ENCODE measurements around the gene PCDHB8. TPM values are rescaled to one million over a fixed set of nuclear protein-coding genes. Genes with fewer than 3 reads are reported as not detected.
"Not testable (repeated sequence)": the region's sequence is repeated elsewhere in the genome, so short reads cannot be mapped to it uniquely, and the experiment has no call there.

Gene PCDHB8
- total RNA-seq, 1 experiment from 2014 or later, result not detected

DNA sequence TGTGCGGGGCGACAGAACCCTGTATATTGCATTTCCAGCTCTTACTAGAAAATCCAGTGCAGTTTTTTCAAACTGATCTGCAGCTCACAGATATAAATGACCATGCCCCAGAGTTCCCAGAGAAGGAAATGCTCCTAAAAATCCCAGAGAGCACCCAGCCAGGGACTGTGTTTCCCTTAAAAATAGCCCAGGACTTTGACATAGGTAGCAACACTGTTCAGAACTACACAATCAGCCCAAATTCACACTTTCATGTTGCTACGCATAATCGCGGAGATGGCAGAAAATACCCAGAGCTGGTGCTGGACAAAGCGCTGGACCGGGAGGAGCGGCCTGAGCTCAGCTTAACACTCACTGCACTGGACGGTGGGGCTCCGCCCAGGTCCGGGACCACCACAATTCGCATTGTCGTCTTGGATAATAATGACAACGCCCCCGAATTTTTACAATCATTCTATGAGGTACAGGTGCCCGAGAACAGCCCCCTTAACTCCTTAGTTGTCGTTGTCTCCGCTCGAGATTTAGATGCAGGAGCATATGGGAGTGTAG is 41.8 kb upstream of the PCDHB8 start:
- Histone ChIP-seq H3K9me2 (ENCODE audit: insufficient read depth) (no peaks in the 10 kb centered on the region), H3K9ac (ENCODE audit: low read length) (no peak overlapping the region), H3K4me1 (ENCODE audit: control insufficient read depth in 1 of 2, insufficient read depth in 2 of 2, low read length in 2 of 2) (no peaks in the 10 kb centered on the region), H3K27ac (ENCODE audit: low read depth, low read length) (no peak overlapping the region), H4K20me1 (ENCODE audit: insufficient read depth) (no peaks in the 10 kb centered on the region), H3K36me3 (ENCODE audit: control insufficient read depth in 1 of 2, insufficient read depth in 2 of 2, low read length in 2 of 2) (no peaks in the 10 kb centered on the region), H3K9me3 (ENCODE audit: control insufficient read depth in 1 of 2, insufficient read depth in 1 of 2, low read depth in 1 of 2, low read length in 2 of 2) (peaks cover 0 to 14% of the 10 kb centered on the region in 2 experiments; a peak in 2 of 4 replicates), H3K27me3 (ENCODE audit: insufficient read depth, low read length) (no peaks in the 10 kb centered on the region), H2AFZ (ENCODE audit: low read depth, low read length, poor library complexity, severe bottlenecking) (no peak overlapping the region), H3K4me2 (ENCODE audit: low read length) (no peak overlapping the region), H3K4me3 (replicated peaks in 1 of 2; ENCODE audit: low read depth in 1 of 2, low read length in 2 of 2) (no peak overlapping the region), H3K79me2 (ENCODE audit: insufficient read depth, low read length) (no peaks in the 10 kb centered on the region)
- no peak for DNase-seq (ENCODE audit: low read depth, low spot score)
- ChIA-PET CTCF (no interaction called here), RAD21 (ENCODE audit: low non-redundant PET in 1 of 2, low total read pairs in 2 of 2, uncharacterized antibody in 2 of 2, unreplicated experiment in 2 of 2) (no interaction called here), POLR2A (no interaction called here)
- TF ChIP-seq CEBPB (IDR thresholded peaks at IDR 0.05; ENCODE audit: low read depth) (no peak), RAD21 (IDR thresholded peaks at IDR 0.05; ENCODE audit: low read depth) (no peak)
- no TSS peak for BruUV-seq (replicated peaks)
- ATAC-seq, result no peak
- intact Hi-C loops (cut with micrococcal nuclease), result no loop called here

DNA sequence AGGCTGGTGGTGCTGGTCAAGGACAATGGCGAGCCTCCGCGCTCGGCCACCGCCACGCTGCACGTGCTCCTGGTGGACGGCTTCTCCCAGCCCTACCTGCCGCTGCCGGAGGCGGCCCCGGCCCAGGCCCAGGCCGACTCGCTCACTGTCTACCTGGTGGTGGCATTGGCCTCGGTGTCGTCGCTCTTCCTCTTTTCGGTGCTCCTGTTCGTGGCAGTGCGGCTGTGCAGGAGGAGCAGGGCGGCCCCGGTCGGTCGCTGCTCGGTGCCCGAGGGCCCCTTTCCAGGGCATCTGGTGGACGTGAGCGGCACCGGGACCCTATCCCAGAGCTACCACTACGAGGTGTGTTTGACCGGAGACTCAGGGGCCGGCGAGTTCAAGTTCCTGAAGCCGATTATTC is 40.2 kb upstream of the PCDHB8 start:
- ATAC-seq; BruUV-seq (replicated peaks); POLR2A ChIA-PET; H3K27me3 ChIP-seq (ENCODE audit: insufficient read depth, low read length); intact Hi-C loops (cut with micrococcal nuclease); H2AFZ ChIP-seq (ENCODE audit: low read depth, low read length, poor library complexity, severe bottlenecking); H3K4me2 ChIP-seq (ENCODE audit: low read length); DNase-seq (ENCODE audit: low read depth, low spot score); H3K27ac ChIP-seq (ENCODE audit: low read depth, low read length); CTCF ChIA-PET; H3K9me2 ChIP-seq (ENCODE audit: insufficient read depth); H4K20me1 ChIP-seq (ENCODE audit: insufficient read depth); H3K36me3 ChIP-seq (ENCODE audit: control insufficient read depth in 1 of 2, insufficient read depth in 2 of 2, low read length in 2 of 2); H3K79me2 ChIP-seq (ENCODE audit: insufficient read depth, low read length); RAD21 ChIA-PET (ENCODE audit: low non-redundant PET in 1 of 2, low total read pairs in 2 of 2, uncharacterized antibody in 2 of 2, unreplicated experiment in 2 of 2); H3K4me1 ChIP-seq (ENCODE audit: control insufficient read depth in 1 of 2, insufficient read depth in 2 of 2, low read length in 2 of 2); H3K9ac ChIP-seq (ENCODE audit: low read length); H3K4me3 ChIP-seq (replicated peaks in 1 of 2; ENCODE audit: low read depth in 1 of 2, low read length in 2 of 2): not testable (repeated sequence)
- H3K9me3 ChIP-seq (ENCODE audit: control insufficient read depth in 1 of 2, insufficient read depth in 1 of 2, low read depth in 1 of 2, low read length in 2 of 2), result peaks cover 0 to 14% of the 10 kb centered on the region in 2 experiments; a peak in 2 of 4 replicates

DNA sequence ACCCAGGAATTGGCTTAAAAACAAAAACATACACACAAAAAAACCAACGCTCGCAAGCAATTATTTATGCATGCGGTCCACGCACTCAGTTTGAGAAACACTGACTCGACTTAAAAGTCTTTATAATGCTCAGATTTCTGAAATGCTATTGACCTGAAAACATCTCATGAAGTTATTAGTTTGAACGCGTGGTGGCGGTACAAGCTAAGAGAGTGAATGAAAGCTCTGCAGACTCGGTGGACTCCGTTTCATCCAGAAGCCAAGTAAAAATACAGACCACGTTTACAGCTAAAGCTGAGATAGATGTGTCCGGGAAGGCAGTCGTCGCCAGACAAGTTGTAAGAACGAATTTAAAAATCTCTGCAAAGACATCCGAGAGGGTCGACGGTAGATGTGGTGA is 27.8 kb upstream of the PCDHB8 start, which contains the start of gene PCDHB6:
Gene PCDHB6 (plus strand): TSS at position 246 of the 400 bp plus-strand sequence. CDS start 201 bp downstream, outside the sequence.
- Histone ChIP-seq H3K79me2 (ENCODE audit: insufficient read depth, low read length) (no peaks in the 10 kb centered on the region), H3K4me3 (replicated peaks in 1 of 2; ENCODE audit: low read depth in 1 of 2, low read length in 2 of 2) (no peak within 1 kb of the TSS), H4K20me1 (ENCODE audit: insufficient read depth) (no peaks in the 10 kb centered on the region), H2AFZ (ENCODE audit: low read depth, low read length, poor library complexity, severe bottlenecking) (no peak within 1 kb of the TSS), H3K27ac (ENCODE audit: low read depth, low read length) (no peak within 1 kb of the TSS), H3K4me1 (ENCODE audit: control insufficient read depth in 1 of 2, insufficient read depth in 2 of 2, low read length in 2 of 2) (no peaks in the 10 kb centered on the region), H3K9me3 (ENCODE audit: control insufficient read depth in 1 of 2, insufficient read depth in 1 of 2, low read depth in 1 of 2, low read length in 2 of 2) (no peaks in the 10 kb centered on the region; a peak in 1 of 4 replicates), H3K9me2 (ENCODE audit: insufficient read depth) (no peaks in the 10 kb centered on the region), H3K36me3 (ENCODE audit: control insufficient read depth in 1 of 2, insufficient read depth in 2 of 2, low read length in 2 of 2) (no peaks in the 10 kb centered on the region), H3K9ac (ENCODE audit: low read length) (no peak within 1 kb of the TSS), H3K27me3 (ENCODE audit: insufficient read depth, low read length) (no peaks in the 10 kb centered on the region), H3K4me2 (ENCODE audit: low read length) (no peak within 1 kb of the TSS)
- POLR2A ChIA-PET, result no interaction called here
- ATAC-seq, result no peak
- intact Hi-C loops (cut with micrococcal nuclease), result no loop called here
- RAD21 ChIA-PET (ENCODE audit: low non-redundant PET in 1 of 2, low total read pairs in 2 of 2, uncharacterized antibody in 2 of 2, unreplicated experiment in 2 of 2), result no interaction called here
- no peak for DNase-seq (ENCODE audit: low read depth, low spot score)
- no TSS peak for BruUV-seq (replicated peaks)
- CTCF ChIA-PET, result no interaction called here
- TF ChIP-seq RAD21 (IDR thresholded peaks at IDR 0.05; ENCODE audit: low read depth), result no peak
- no peak for TF ChIP-seq EGR1 (IDR thresholded peaks at IDR 0.05; ENCODE audit: low read depth)
- TF ChIP-seq, protein P1, sequence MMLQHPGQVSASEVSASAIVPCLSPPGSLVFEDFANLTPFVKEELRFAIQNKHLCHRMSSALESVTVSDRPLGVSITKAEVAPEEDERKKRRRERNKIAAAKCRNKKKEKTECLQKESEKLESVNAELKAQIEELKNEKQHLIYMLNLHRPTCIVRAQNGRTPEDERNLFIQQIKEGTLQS (IDR thresholded peaks at IDR 0.05), result no peak
- TF ChIP-seq FOSL1 (IDR thresholded peaks at IDR 0.05; ENCODE audit: low read depth), result no peak
- no peak for TF ChIP-seq POLR2AphosphoS5 (IDR thresholded peaks at IDR 0.05; ENCODE audit: low read depth, low read length)
- no peak for TF ChIP-seq CEBPB (IDR thresholded peaks at IDR 0.05; ENCODE audit: low read depth)
- no peak for TF ChIP-seq TCF7L2 (IDR thresholded peaks at IDR 0.05; ENCODE audit: borderline replicate concordance, extremely low read depth, insufficient read depth, insufficient read length)
- TF ChIP-seq, protein P2, sequence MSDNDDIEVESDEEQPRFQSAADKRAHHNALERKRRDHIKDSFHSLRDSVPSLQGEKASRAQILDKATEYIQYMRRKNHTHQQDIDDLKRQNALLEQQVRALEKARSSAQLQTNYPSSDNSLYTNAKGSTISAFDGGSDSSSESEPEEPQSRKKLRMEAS (IDR thresholded peaks at IDR 0.05), result no peak
- no peak for TF ChIP-seq ZFX (IDR thresholded peaks at IDR 0.05)
- TF ChIP-seq SRF (IDR thresholded peaks at IDR 0.05; ENCODE audit: low read depth), result no peak
- TF ChIP-seq JUND (IDR thresholded peaks at IDR 0.05), result no peak
- no peak for TF ChIP-seq EZH2phosphoT487 (IDR thresholded peaks at IDR 0.05; ENCODE audit: borderline replicate concordance)

Data from HCT116 (cell line).